ENCODE data around the gene BMAL1. TPM values are rescaled to one million over a fixed set of nuclear protein-coding genes. Genes with fewer than 3 reads are reported as not detected.

Gene BMAL1
- total RNA-seq, 4 donors from 2014 or later = 15.8 to 125 (median 24.4) TPM

DNA sequence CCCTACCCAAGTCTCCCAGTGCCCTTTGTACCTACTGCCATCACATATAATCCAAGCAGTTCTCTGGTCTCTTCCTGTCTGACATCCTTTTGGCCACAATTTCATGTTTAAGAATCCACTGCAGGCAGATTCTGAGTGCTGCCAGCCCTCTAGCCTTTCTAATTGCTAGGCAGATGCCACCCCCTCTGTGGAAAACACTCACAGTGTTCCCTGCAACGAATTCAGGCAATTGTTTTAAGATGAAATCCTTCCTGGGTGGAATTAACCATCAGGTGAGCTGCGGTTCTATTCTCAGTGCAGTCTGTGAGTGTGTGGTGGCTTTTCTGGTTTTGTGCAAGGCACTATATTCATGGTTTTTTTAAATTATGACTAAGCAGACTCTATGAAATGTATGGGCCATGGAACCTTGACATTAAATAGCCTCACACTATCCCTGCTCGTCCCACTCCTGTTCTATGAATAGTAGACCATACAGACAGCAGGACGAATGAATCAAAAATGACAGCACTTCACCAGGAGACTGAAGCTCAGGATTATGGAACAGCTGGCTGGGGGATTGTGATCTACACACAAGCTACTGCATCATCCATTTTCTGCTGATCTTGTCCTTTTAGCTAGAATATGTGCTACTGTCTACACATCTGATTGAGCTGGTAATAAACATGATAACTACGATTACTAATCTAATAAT is 29.8 kb upstream of the BMAL1 start:
- H3K4me1 ChIP-seq = no peaks in the 10 kb centered on the region
- intact Hi-C loops (cut with DNase I; ENCODE audit: low total_unique reads) = no loop called here
- H3K36me3 ChIP-seq = no peaks in the 10 kb centered on the region
- H3K4me3 ChIP-seq = no peak overlapping the region
- TF ChIP-seq, protein P1, sequence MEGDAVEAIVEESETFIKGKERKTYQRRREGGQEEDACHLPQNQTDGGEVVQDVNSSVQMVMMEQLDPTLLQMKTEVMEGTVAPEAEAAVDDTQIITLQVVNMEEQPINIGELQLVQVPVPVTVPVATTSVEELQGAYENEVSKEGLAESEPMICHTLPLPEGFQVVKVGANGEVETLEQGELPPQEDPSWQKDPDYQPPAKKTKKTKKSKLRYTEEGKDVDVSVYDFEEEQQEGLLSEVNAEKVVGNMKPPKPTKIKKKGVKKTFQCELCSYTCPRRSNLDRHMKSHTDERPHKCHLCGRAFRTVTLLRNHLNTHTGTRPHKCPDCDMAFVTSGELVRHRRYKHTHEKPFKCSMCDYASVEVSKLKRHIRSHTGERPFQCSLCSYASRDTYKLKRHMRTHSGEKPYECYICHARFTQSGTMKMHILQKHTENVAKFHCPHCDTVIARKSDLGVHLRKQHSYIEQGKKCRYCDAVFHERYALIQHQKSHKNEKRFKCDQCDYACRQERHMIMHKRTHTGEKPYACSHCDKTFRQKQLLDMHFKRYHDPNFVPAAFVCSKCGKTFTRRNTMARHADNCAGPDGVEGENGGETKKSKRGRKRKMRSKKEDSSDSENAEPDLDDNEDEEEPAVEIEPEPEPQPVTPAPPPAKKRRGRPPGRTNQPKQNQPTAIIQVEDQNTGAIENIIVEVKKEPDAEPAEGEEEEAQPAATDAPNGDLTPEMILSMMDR (IDR thresholded peaks at IDR 0.05) = no peak
- no peak for TF ChIP-seq POLR2A (IDR thresholded peaks at IDR 0.05)
- no peak for DNase-seq
- H3K9me3 ChIP-seq = no peaks in the 10 kb centered on the region
- no peaks in the 10 kb centered on the region for H3K27me3 ChIP-seq
- no peak overlapping the region for H3K27ac ChIP-seq

DNA sequence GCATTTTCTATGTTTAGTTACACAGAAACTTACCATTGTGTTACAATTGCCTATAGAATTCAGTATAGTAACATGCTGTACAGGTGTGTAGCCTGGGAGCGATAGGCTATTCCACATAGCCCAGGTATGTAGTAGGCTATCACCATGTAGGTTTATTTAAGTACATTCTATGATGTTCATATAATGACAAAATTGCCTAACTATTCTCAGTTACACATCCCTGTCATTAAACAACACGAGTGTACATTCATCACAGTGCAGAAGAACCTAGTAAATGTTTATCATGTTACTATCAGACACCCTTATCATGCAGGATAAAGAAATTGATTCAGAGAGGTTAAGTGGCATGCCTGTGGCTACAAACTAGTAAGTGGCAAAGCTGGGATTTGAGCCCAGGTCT is 28.4 kb upstream of the BMAL1 start:
- no peak for DNase-seq
- Histone ChIP-seq H3K9me3 (no peaks in the 10 kb centered on the region), H3K27ac (no peak overlapping the region), H3K4me3 (no peak overlapping the region), H3K4me1 (no peaks in the 10 kb centered on the region), H3K27me3 (no peaks in the 10 kb centered on the region), H3K36me3 (no peaks in the 10 kb centered on the region)
- intact Hi-C loops (cut with DNase I; ENCODE audit: low total_unique reads) = no loop called here
- TF ChIP-seq, protein P1 (IDR thresholded peaks at IDR 0.05) = no peak
- TF ChIP-seq POLR2A (IDR thresholded peaks at IDR 0.05) = no peak

DNA sequence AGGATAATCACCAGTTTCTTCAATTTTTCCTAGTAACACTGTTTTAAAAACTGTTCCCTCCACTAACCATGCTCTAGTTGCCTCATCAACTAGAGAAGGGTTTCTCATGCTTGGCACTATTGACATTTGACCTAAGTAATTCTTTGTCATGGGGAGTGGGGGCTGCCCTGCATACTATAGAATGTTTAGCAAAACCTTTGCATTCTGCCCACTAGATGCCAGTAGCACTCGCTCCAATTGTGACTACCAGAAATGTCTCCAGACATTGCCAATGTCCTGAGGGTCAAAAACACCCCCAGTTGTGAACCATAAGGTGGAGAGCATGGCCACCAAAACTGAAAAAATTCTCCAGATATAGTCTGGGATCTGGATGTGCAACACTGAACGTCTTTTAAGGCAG is 27.6 kb upstream of the BMAL1 start:
- TF ChIP-seq POLR2A (IDR thresholded peaks at IDR 0.05) = no peak
- TF ChIP-seq, protein P1 (IDR thresholded peaks at IDR 0.05) = no peak
- Histone ChIP-seq H3K27me3 (no peaks in the 10 kb centered on the region), H3K9me3 (no peaks in the 10 kb centered on the region), H3K36me3 (no peaks in the 10 kb centered on the region), H3K27ac (no peak overlapping the region), H3K4me1 (no peaks in the 10 kb centered on the region), H3K4me3 (no peak overlapping the region)
- intact Hi-C loops (cut with DNase I; ENCODE audit: low total_unique reads) = no loop called here
- DNase-seq = no peak

DNA sequence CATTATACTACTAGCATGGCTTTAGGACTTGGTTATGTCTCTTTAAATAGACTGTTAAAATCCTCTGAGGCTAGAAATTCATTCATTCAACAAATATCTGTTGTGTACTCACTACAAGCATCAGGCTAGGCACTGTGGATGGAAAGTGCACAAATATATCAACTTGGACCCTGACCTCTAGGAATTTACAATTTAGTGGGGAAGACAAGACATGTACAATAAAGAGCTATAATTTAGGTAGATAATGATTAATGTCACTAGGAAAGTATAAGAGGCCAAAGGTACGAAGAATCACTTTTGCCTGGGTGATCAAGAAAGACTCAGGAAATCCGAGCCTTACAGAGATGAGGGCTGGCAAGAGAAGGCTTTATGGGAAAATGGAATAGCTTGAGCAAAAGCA is 25.6 kb upstream of the BMAL1 start:
- H3K36me3 ChIP-seq = no peaks in the 10 kb centered on the region
- H3K27ac ChIP-seq = no peak overlapping the region
- no peaks in the 10 kb centered on the region for H3K9me3 ChIP-seq
- H3K27me3 ChIP-seq = no peaks in the 10 kb centered on the region
- no peak for DNase-seq
- no peaks in the 10 kb centered on the region for H3K4me1 ChIP-seq
- intact Hi-C loops (cut with DNase I; ENCODE audit: low total_unique reads) = no loop called here
- TF ChIP-seq, protein P1 (IDR thresholded peaks at IDR 0.05) = no peak
- TF ChIP-seq POLR2A (IDR thresholded peaks at IDR 0.05) = no peak
- no peak overlapping the region for H3K4me3 ChIP-seq

DNA sequence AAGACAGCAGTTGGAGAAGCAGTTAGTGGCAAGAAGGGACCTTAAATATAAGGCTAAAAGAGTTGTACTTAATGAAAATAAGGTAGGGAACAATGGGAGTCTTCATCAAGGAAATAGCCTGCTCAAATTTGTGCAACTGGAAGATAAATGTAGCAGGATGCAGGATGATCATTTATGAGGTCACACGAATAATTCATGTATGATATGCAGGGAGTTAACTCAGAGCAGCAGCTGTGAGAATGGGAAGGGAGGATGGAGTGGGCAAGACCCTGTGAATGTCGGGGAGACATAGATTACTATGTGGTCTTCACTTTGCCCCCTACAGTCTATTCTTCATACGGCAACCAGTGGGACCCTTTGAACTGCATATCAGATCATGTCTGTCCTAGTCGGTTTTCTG is 25.2 kb upstream of the BMAL1 start:
- H3K4me1 ChIP-seq = no peaks in the 10 kb centered on the region
- no peaks in the 10 kb centered on the region for H3K36me3 ChIP-seq
- DNase-seq = no peak
- no peak overlapping the region for H3K4me3 ChIP-seq
- no peaks in the 10 kb centered on the region for H3K9me3 ChIP-seq
- H3K27ac ChIP-seq = no peak overlapping the region
- intact Hi-C loops (cut with DNase I; ENCODE audit: low total_unique reads) = no loop called here
- no peaks in the 10 kb centered on the region for H3K27me3 ChIP-seq
- TF ChIP-seq, protein P1 (IDR thresholded peaks at IDR 0.05) = no peak
- TF ChIP-seq POLR2A (IDR thresholded peaks at IDR 0.05) = no peak

All from uterus (tissue), 4 donors.